Rectal smooth muscle tissue (tissue), 1 donor: ENCODE results near the gene AGER.
"Not testable (repeated sequence)": the region's sequence is repeated elsewhere in the genome, so short reads cannot be mapped to it uniquely, and the experiment has no call there.

ENCODE experiments used
- H3K27ac ChIP-seq: one replicate; pipeline ENCODE4 v1.7.0; 2013; ENCODE audit warnings: low read depth, low read length, inconsistent platforms
- H3K27me3 ChIP-seq: one replicate; pipeline ENCODE4 v1.7.0; 2013; ENCODE audit warnings: low read length; ENCODE audit not compliant: control insufficient read depth, insufficient read depth
- H3K36me3 ChIP-seq: one replicate; pipeline ENCODE4 v1.7.0; 2013; ENCODE audit warnings: low read length; ENCODE audit not compliant: control insufficient read depth, insufficient read depth
- H3K4me1 ChIP-seq: one replicate; pipeline ENCODE4 v1.7.0; 2013; ENCODE audit warnings: low read length; ENCODE audit not compliant: control insufficient read depth, insufficient read depth
- H3K4me3 ChIP-seq: one replicate; pipeline ENCODE4 v1.7.0; 2013; ENCODE audit warnings: low read length
- H3K9ac ChIP-seq: one replicate; pipeline ENCODE4 v1.7.0; 2013; ENCODE audit warnings: low read length

AGER gene

GRCh38 chr6:32188381-32189068, 4.5 kb upstream of the AGER start:
- Histone ChIP-seq H3K4me1 (peaks cover 14% of the 10 kb centered on the region), H3K27me3 (no peaks in the 10 kb centered on the region), H3K27ac (peak overlapping the region; percentile 92)

DNA sequence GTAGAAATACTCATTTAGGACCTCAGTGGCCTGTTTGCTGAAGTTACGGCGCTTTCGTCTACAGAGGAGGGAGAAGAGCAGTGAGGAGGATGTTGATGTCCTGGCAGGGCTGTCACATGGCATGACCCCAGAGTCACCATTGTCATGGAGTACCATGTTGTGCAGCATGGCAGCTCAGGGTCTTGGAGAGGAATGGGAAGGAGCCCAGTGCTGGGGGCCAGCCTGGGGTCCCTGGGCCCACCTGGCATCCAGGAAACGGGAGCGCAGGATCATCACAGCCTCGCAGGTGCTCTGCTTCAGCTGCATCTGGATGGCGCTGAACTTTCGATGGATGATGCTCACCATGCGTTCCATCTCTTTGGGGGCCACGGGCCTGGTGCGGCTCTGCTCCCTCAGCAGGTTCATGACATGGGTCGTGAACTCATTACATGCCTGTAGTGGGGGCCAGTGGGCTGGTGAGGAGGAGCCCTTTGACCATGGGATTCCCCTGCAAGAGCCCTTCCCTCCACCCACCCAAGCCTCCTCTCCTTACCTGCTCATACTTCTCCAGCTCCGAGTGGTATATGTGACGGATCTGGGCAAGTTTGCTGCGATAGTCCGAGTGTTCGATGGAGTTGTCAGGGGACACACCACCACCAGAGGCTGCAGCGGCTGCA, 3.8 kb upstream of the AGER start:
- Histone ChIP-seq H3K36me3 (peaks cover 10% of the 10 kb centered on the region), H3K4me1 (peaks cover 14% of the 10 kb centered on the region), H3K4me3 (peak overlapping the region; percentile 71)
- H3K27me3 ChIP-seq, H3K9ac ChIP-seq, H3K27ac ChIP-seq: not testable (repeated sequence)

More at GRCh38 chr6:32188381-32189068, 4.5 kb upstream of the AGER start:
- Histone ChIP-seq H3K4me3 (peak overlapping the region; percentile 71), H3K36me3 (peaks cover 3% of the 10 kb centered on the region), H3K9ac (peak overlapping the region; percentile 25)

GRCh38 chr6:32187009-32187709, 3.1 kb upstream of the AGER start:
- Histone ChIP-seq H3K4me3 (peak overlapping the region; percentile 16), H3K36me3 (peaks cover 11% of the 10 kb centered on the region), H3K9ac (no peak overlapping the region), H3K27me3 (no peaks in the 10 kb centered on the region), H3K4me1 (peaks cover 14% of the 10 kb centered on the region), H3K27ac (peak overlapping the region; percentile 76)

DNA sequence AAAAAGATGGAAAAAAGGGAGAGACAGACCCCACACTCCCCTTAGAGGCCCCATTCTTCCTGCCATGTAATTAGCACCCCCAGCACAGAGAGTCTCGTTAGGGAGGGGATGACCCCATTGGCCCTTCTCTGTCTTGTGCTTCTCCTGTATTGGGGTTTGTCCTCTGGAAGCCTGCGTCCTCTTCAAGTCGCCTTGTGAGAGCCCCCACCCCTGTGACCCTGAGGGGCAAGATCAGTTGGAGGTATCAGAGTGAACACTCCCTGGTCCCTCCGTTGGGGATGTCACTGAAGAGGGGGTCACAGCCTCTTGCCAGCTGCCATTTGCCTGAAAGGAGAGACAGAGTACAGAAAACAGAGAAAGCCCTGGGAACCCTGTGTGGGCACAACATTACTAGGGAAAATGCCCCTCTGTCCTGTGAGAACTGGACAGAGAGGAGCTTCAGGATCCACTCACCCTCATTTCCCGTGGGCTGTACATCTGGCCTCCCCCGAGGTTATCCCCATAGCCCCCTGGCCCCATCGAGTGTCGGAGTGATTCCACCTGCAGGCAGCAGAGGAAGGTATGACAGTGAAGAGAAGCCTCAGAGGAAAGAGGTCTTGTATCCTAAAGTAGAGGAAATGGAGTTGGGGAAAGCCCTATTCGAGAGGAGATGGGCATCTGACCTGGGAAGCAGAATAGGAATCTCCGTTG, 2.2 kb upstream of the AGER start:
- not testable (repeated sequence) for H3K4me3 ChIP-seq, H3K27me3 ChIP-seq, H3K9ac ChIP-seq
- peaks cover 14% of the 10 kb centered on the region for H3K4me1 ChIP-seq
- H3K27ac ChIP-seq, result peak overlapping the region; percentile 76
- H3K36me3 ChIP-seq, result peaks cover 12% of the 10 kb centered on the region

GRCh38 chr6:32185681-32186131, 1.7 kb upstream of the AGER start:
- H3K27ac ChIP-seq, result peak overlapping the region; percentile 76
- peaks cover 17% of the 10 kb centered on the region for H3K36me3 ChIP-seq
- H3K27me3 ChIP-seq, H3K9ac ChIP-seq, H3K4me1 ChIP-seq, H3K4me3 ChIP-seq: not testable (repeated sequence)

DNA sequence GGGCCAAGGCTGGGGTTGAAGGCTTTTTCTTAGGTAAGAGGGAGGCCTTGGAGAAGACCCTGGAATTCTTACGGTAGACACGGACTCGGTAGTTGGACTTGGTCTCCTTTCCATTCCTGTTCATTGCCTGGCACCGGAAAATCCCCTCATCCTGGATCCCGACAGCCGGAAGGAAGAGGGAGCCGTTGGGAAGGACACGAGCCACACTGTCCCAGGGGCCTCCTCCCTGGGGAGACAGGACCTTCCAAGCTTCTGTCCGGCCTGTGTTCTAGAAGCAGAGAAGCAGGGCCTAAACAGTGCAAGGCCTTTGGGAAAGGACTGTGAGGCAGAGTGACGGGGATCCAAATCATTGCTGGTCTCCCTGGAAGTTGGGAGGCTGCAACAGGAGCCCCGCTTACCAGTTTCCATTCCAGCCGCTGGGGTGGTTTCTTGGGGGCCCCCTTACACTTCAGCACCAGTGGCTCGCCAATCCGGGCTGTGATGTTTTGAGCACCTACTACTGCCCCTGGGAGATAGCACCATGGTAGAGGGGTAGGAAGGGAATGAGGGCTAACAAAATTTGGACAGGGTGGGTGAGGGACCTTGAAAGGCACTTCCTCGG, 470 bp downstream of the AGER start:
- Histone ChIP-seq H3K4me1 (peaks cover 17% of the 10 kb centered on the region), H3K27ac (no peak overlapping the region), H3K27me3 (no peaks in the 10 kb centered on the region), H3K9ac (no peak overlapping the region), H3K4me3 (no peak overlapping the region), H3K36me3 (peaks cover 21% of the 10 kb centered on the region)

GRCh38 chr6:32183030-32183429, 1.0 kb downstream of the AGER start:
- no peak overlapping the region for H3K4me3 ChIP-seq
- peaks cover 14% of the 10 kb centered on the region for H3K4me1 ChIP-seq
- H3K27ac ChIP-seq, result no peak overlapping the region
- no peak overlapping the region for H3K9ac ChIP-seq
- H3K36me3 ChIP-seq, result peaks cover 21% of the 10 kb centered on the region
- no peaks in the 10 kb centered on the region for H3K27me3 ChIP-seq

- H3K27ac ChIP-seq, result no peak overlapping the region
- H3K9ac ChIP-seq, result no peak overlapping the region
- peaks cover 19% of the 10 kb centered on the region for H3K36me3 ChIP-seq
- no peaks in the 10 kb centered on the region for H3K27me3 ChIP-seq
- peaks cover 14% of the 10 kb centered on the region for H3K4me1 ChIP-seq
- H3K4me3 ChIP-seq, result no peak overlapping the region
Observed at GRCh38 chr6:32182555-32182981, 1.5 kb downstream of the AGER start.

DNA sequence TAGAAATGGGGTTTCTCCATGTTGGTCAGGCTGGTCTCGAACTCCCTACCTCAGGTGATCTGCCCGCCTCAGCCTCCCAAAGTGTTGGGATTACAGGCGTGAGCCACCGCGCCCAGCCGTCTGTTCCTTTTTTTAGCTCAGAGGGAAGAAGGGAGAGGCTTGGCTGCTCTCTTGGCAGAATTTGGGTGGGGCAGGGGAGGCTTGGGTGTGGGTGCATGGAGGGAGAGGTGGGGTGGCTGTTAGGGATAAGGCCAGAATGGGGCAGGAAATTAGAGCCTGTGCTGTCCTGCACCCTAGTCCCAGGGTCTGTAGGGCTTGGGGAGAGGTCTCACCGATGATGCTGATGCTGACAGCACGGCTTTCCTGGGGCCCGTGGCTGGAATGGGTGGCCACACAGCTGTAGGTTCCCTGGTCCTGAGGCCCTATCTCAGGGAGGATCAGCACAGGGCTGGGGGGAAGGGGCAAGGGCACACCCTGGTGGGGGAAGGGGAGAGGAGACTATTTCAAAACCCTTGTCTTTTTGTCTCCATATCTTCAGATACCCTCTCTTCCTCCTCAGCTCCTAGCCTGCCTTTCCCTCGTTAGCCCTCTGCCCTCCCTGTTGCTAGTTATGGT, 2.0 kb downstream of the AGER start:
- H3K36me3 ChIP-seq, result peaks cover 19% of the 10 kb centered on the region

GRCh38 chr6:32181148-32181702, 2.8 kb downstream of the AGER start:
- H3K36me3 ChIP-seq, result peaks cover 19% of the 10 kb centered on the region
- no peaks in the 10 kb centered on the region for H3K27me3 ChIP-seq
- no peak overlapping the region for H3K9ac ChIP-seq
- H3K4me1 ChIP-seq, result peaks cover 20% of the 10 kb centered on the region
- no peak overlapping the region for H3K4me3 ChIP-seq
- peak overlapping the region; percentile 23 for H3K27ac ChIP-seq

More for the DNA sequence above, 2.0 kb downstream of the AGER start:
- Histone ChIP-seq H3K27me3 (no peaks in the 10 kb centered on the region), H3K4me3 (no peak overlapping the region), H3K27ac (no peak overlapping the region), H3K4me1 (peaks cover 16% of the 10 kb centered on the region), H3K9ac (no peak overlapping the region)

GRCh38 chr6:32179766-32180405, 4.2 kb downstream of the AGER start:
- Histone ChIP-seq H3K27me3 (no peaks in the 10 kb centered on the region), H3K4me3 (no peak overlapping the region), H3K36me3 (peaks cover 19% of the 10 kb centered on the region), H3K4me1 (peaks cover 23% of the 10 kb centered on the region), H3K27ac (no peak overlapping the region), H3K9ac (no peak overlapping the region)
